GDM1 (cell line): Measurements from ENCODE around the gene RCL1.
A peak's percentile ranks its signal among the peaks of the same experiment; 100 is the strongest.
"Not testable (repeated sequence)": the region's sequence is repeated elsewhere in the genome, so short reads cannot be mapped to it uniquely, and the experiment has no call there.

Experiments
- DNase-seq: peaks from one replicate; lab custom pipeline; 2025; lab: John Stamatoyannopoulos, UW

The RCL1 gene, protein sequence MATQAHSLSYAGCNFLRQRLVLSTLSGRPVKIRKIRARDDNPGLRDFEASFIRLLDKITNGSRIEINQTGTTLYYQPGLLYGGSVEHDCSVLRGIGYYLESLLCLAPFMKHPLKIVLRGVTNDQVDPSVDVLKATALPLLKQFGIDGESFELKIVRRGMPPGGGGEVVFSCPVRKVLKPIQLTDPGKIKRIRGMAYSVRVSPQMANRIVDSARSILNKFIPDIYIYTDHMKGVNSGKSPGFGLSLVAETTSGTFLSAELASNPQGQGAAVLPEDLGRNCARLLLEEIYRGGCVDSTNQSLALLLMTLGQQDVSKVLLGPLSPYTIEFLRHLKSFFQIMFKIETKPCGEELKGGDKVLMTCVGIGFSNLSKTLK

DNA sequence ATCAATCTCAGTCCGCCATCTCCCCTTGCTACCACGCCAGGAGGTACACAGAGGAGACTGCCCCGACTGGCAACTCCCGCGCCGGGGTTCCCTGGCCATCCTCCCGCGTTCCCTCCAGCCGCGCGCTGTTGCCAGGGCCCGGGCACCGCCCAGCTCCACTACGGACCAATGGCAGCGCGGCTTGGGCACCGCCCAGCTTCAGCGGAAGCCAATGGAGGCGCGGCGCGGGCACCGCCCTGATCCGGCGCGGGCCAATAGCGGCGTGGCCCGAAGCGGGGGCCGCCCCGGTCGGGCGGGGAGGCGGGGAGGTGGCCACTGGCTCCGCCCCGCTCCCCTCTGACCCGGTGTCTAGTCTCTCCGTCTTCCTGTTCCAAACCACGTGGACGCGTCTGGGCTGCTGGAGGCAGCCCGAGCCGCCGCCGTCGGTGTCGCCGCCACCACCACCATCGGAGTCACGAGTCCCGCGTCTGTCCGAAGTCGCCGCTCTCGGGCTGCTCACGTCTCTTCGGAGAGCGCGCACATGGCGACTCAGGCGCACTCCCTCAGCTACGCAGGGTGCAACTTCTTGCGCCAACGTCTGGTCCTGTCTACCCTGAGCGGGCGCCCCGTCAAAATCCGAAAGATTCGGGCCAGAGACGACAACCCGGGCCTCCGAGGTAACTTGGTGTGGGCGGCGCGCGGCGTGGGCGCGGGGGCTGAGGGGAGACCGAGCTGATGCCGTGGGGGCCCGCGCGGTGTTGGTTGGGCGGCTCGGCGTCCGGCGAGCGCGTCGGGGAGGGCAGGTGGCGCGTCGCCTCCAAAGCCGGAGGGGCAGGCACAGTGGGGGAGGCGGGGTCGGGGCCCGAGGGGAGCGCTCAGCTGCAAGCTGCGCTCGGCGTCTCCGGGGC is at the start of gene RCL1:
RCL1 (plus strand) TSS at position 373 of the 887 bp plus-strand sequence; CDS start at position 521, 148 bp downstream.
- DNase-seq: peak; percentile 97

DNA sequence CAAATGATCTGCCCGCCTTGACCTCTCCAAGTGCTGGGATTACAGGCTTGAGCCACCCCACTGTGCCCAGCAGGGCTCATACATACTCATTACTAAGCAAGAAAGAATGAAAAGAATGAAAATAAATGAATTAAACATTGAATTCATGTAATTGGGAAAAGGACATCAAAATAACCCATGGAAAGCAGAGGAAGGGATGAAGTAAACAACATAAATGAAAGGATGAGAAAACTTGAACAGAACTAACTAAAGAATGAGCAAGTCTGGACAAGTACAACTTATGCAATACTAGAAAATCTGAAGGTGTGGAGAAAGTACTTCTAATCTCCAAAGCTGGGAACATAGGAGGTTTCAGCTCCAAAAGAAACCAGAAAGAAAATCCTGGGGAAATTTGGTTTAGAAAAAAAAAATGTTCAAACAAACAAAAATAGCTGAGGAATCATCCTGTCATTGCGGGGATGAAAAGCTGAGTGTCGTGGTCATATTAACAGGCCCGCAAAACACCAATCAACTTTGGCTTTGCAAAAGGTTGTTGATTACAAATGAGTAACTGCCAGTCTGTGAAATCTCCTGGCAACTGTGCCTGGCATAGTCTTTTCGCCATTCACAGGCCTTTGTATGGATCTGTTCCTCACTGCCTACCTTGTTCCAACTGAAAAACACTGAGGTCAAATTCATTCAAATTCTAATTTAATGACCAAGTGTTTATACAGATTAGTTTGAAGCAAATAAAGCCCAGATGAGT is 49.4 kb upstream of the RCL1 start:
- no peak for DNase-seq

DNA sequence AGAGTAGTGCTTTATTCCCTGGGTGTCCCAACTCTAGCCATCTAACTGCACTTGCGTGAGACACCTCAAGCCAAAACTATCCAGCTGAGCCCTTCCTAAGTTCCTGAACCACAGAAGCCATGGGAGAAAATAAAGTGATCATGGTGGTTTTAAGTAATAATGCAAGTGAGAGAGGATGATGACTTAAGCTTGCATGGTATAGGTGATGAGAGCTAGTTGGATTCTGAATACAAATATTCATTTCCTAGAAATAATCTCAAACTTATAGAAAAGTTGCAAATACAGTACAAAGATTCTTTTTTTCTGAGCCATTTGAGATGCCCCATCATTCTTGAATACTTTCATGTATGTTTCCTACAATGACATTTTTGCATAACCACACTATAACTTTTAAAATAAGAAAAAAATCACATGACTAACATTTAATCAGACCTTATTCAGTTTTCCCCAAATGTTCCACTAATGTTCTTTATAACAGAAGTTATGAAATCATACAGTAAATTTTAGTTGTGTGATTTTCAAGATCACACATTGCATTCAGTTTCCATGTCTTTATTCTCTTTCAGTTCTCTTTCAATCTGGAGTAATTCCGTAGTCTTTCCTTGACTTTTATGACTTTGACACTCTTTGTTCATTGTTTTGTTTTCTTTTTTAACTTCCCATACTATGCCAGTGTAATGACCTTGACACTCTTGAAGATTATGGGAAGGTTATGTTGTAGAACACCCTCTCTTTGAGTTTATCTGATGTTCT is 46.3 kb upstream of the RCL1 start:
- DNase-seq: no peak

DNA sequence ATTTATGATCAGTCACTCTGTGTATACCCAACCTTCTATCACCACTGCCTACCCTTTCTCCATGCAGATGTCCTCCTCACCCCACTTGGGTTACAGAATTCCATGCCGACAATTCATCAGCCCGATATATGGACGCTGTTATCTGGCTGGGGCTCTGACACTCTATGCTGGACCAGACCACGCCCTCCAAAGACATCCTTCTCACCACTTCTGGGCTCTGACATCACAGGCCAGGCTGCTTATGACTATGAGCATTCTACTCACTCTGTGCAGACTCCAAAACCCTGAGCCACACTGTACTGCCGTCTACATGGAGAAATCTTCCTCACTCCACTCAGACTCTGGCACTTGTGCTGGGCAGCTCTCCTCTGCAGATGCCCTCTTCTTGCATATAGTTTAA is 44.1 kb upstream of the RCL1 start:
- no peak for DNase-seq

DNA sequence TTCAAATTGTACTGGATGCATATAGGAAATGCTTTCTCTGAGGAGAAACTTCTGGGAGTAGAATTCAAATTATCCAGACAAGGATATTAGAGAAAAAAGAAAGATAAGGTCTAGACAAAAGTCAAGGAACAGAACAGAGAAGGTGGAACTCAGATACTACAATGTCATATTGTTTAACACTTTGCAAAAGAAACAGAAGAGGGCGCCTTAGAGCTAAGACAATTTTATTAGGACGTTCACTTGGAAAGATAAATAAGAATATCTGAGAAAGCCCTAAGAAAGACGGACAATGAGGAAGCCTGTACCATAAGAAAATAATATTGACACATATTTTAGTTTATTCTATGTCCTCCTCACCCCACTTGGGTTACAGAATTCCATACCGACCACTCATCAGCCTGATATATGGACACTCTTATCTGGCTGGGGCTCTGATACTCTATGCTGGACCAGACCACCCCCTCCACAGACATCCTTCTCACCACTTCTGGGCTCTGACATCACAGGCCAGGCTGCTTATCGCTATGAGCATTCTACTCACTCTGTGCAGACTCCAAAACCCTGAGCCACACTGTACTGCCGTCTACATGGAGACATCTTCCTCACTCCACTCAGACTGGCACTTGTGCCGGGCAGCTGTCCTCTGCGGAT is 42.6 kb upstream of the RCL1 start:
- no peak for DNase-seq

DNA sequence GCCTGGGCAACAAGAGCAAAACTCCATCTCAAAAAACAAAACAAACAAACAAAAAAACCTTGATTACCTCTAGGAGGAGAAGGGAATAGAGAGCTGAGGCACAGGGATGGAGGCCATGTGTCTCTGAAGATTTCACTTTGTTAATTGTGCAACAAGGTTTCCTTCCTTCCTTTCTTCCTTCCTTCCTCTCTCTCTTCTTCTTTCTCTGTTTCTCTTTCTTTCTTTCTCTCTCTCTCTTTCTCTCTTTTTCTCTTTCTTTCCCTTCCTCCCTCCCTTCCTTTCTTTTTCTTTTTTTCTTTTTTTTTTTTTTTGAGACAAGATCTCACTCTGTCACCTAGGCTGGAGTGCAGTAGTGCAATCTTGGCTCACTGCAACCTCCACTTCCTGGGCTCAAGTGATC is 38.2 kb upstream of the RCL1 start:
- DNase-seq: not testable (repeated sequence)

DNA sequence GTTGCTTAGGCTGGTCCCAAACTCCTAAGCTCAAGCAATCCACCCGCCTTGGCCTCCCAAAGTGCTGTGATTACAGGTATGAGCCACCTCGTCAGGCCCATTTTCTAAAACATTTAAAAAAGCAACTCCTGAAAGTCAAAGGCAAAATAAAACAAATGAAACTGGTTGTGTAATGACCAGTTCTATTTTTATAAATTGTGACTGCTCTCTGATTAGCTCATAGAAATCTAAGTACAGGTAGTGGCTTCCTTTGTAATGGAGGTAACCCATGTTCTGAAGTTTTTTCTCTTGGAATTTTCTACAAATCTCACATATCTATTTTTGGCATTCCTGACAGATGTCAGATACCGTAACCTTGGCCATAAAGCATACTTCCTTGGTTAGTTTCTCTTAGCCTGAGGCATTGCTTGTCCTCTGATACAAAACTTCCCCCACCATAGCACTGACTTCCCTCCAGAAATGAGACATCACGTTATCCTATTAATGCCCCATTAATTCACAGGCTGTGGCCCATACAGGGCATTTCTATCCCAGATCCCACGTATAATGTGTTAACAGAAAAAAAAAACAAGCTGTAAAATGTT is 37.6 kb upstream of the RCL1 start:
- no peak for DNase-seq

DNA sequence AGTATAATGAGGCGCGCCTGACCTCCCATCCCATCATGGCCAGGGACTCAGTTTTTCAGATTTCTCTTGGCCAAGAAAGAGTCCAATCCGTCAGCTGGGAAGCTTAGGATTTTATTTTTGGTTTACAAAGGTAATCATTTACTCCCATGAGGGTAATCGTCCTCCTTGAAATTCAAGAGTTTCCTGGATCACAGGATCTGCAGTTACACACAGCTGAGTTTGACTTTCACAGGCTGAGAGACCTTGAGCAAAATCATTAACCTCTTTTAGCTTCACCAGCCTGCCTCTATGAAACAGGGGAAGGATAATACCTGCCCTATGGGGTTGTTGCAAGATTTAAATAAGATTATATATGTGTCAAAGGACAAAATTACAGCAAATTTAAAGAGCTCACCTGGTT is 36.3 kb upstream of the RCL1 start:
- no peak for DNase-seq

DNA sequence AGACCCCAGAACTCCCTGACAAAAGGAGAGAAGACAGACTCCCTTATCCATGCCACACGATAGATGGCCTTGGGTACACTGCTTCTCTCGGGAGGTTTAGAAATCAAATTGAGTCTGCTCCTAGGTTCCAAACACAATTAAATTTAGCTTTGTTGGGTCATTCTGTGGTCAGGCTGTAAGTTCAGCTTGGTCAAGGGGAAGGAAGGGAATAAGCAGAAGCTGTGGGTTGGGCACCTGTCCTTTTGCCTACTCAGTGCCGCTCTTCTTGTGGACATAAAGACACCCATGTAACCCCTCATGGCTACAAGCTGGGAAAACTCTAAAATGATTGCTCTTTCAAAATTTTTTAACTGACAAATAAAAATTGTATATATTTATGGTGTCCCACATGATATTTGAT is 32.6 kb upstream of the RCL1 start:
- DNase-seq: no peak

DNA sequence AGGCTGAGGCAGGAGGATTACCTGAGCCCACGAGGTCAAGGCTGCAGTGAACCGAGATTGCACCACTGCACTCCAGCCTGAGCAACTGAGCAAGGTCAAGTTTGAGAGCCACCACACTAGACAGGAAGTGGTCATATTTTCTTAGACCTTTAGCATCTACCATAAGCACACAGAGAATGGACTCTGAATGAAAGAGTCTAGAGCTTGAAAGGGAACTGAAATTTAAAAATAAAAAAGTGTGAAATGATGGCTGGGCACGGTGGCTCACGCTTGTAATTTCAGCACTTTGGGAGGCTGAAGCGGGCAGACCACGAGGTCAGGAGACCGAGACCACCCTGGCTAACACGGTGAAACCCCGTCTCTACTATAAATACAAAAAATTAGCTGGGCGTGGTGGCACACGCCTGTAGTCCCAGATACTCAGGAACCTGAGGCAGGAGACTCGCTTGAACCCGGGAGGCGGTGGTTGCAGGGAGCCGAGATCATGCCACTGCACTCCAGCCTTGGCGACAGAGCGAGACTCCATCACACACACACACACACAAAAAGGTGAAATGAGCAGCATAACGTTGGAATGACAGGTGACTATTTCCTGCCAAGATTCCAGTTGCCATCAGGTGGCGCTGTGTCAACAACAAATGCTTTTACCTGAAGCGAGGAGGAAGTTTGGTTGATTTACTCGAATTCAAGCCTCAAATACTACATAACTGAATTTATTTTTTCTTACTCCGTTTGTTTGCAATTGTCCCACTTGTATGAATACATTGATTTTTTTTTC is 30.4 kb upstream of the RCL1 start:
- DNase-seq: peak; percentile 42

DNA sequence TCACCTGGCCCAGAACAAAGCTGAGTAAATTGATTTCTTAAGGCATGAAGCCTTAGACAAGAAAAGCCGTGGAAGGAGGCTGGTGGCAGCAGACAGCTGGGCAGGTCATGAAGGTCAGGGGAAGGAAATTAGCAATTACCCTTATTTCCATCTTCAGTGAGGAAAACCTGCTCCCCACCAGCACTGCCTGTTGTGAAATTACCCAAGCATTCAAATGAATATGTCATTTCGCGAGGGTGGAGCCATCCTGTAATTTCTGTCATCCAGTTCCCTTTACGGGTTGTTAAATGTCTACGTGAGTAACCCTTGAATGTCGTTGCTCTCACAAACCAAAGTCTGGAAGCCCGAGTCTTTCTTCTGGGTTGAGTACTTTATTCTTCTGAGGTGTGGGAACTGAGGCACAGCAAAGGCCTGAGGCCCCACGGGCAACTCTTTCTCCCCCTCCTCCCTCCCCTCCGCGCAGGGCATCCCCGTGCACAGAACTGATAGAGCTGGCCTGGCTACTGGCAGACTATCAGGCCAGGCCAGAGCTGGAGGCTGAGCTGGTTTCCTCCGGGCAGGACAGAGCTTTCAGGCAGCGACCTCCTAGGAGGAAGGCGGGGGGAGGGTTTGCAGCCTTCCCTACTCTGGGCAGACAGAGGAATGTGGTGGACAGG is 29.7 kb upstream of the RCL1 start:
- DNase-seq: no peak

DNA sequence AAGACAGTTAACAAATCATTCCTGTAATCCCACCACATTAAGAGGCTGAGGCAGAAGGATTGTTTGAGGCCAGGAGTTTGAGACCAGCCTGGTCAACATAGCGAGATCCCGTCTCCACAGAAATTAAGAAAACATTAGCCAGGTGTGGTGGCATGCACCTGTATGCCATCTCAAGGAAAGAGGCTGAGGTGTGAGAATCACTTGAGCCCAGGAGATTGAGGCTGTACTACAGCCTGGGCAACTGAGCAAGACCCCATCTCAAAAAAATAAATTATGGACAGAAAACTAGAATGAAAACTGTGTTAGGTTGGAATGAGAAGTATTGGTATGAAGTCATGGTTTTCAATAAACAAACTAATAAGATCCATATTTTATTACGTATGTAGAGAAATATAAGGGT is 28.7 kb upstream of the RCL1 start:
- no peak for DNase-seq

DNA sequence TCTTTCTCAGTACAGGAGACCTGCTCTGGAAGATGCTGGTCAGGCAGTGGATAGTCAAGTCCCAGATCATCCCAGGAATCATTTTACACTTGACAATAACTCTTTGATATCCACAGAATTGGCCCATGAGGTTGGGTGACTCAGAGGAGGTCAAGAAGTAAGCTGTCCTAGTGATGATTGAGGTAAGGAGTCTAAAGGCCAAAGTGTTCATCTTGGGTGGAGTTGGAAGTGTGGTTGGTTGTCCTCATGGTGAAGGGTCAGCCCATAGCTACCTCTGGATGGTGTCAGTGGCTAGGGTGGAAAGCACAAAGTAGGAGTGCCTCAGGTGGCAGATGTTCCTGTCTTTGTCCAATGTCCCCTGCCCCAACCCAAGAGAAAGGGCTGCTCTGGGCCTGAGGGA is 24.1 kb upstream of the RCL1 start:
- DNase-seq: no peak

DNA sequence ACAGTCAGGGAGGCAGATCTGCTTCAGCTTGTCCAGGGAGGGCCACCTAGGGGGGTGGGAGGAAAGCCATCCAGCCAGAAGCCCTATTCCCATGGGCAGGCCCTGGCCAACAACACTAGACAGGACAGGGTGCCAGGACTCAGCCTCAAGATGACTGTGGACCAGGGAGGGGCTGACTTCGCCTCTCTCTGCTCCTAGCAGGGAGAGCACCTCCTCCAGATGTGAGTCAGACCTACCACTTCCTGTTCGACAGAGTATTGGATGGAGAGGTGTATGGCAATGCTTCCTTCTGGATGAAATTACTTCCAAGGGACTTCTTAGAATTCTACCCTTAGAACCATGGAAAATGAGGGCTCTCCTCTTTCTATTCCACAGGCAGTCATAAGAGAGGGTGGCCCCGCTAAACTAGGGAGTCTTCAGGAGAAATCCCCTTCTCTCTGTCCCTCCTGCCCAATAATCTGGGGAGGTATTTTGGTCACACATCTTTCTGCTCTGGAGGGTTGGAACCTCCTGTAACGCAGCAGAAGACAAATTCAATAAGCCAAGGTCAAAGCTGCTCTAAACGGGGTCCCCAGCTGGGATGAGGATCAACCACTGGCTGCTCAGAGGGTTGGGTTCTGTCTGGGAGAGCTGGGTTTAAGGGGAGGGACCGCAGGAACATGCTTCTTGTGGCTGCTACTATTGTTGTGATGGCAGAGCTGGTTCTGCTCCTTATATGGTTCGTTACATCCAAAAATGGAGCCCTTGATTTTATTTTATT is 23.2 kb upstream of the RCL1 start:
- DNase-seq: no peak

DNA sequence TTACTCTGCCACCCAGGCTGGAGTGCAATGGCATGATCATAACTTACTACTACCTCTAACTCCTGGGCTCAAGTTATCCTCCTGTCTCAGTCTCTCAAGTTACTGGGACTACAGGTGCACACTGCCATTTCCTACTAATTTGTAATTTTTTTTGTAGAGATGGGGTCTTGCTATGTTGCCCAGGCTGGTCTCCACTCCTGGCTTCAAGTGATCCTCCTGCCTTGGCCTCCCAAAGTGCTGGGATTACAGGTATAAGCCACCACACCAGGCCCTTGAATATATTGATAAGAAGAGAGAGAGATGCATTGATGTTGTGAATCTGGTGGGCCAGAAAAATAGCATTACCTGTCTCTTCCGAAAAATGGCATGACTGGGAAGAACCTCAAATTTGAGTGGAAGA is 21.0 kb upstream of the RCL1 start:
- DNase-seq: no peak

DNA sequence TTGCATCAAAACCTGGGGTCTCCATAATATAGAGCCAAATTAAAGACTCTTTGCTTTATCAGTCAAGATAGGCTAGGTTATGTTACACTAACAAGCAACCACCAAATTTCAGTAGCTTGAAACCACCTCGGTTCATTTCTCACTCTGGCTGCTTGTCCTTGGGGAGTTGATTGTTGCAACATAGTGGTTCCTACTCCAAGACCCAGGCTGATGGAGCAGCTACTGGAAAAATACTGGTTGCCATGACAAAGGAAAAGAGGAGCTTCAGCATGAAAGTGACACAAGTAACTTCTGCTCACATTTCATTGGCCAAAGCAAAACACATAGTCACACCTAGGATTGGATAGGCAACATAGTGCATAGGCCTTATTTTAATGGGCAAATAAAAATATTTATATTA is 18.5 kb upstream of the RCL1 start:
- no peak for DNase-seq

DNA sequence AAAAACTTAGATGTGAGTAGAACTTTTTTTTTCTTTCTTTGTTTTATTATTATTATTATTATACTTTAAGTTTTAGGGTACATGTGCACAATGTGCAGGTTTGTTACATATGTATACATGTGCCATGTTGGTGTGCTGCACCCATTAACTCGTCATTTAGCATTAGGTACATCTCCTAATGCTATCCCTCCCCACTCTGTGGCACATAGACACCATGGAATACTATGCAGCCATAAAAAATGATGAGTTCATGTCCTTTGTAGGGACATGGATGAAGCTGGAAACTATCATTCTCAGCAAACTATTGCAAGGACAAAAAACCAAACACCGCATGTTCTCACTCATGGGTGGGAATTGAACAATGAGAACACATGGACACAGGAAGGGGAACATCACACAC is 17.8 kb upstream of the RCL1 start:
- not testable (repeated sequence) for DNase-seq

DNA sequence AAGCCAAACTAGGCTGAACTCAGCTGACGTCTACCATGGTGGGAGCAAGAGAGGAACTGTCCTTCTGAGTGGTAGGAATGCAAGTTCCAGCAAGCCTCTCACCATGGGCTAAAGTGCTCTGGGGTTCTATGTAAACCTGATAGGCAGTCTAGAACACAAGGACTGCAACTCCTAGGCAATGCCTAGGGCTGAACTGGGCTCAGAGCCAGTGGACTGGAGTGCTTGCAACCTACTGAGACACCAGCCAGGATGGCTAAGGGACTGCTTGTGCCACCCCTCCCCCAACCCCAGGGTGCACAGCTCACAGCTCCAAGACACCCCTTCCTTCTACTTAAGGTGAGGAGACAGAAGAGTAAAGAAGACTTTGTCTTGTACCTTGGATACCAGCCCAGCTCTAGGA is 12.1 kb upstream of the RCL1 start:
- no peak for DNase-seq

DNA sequence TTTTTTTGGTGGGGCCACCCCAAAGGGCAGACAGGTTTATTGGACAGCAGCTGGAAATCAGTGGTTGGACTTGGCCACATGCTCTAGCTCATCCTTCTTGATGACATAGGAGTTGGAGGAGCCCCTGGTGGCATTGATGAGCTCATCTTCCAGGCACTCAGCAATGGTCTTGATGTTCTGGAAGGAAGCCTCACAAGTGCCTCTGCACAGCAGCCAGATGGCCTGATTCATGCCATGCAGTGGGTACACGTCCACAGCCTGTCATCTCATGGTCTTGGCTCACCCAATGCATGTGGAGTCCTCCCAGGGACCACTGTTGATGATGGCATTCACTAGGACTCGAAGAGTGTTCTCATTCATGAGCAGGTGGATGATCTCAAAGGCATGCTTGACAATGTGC is 11.3 kb upstream of the RCL1 start:
- DNase-seq: no peak
